GM19239 (cell line): ENCODE measurements around the gene DYSF.
"Not testable (repeated sequence)": the region's sequence is repeated elsewhere in the genome, so short reads cannot be mapped to it uniquely, and the experiment has no call there.

Source experiments
- DNase-seq: peaks from one replicate; pipeline ENCODE4 v3.0.0; 2011; ENCODE audit warnings: low spot score; ENCODE audit not compliant: insufficient read length
- FAIRE-seq: peaks from 2 replicates; lab custom pipeline; 2011; peaks lifted over from hg19 to GRCh38; lab: Jason Lieb, UNC

Gene DYSF

GRCh38 chr2:71629273-71629672, 175.9 kb downstream of the DYSF start:
- DNase-seq (no peak), FAIRE-seq (no peak)

GRCh38 chr2:71629771-71630453, 176.6 kb downstream of the DYSF start:
- DNase-seq (no peak), FAIRE-seq (no peak)

- DNase-seq: no peak
Observed at GRCh38 chr2:71630454-71631328, 177.3 kb downstream of the DYSF start.

GRCh38 chr2:71631411-71631931, 178.1 kb downstream of the DYSF start:
- DNase-seq (no peak), FAIRE-seq (no peak)

More at GRCh38 chr2:71630454-71631328, 177.3 kb downstream of the DYSF start:
- FAIRE-seq: no peak

- FAIRE-seq (no peak), DNase-seq (no peak)
Observed at GRCh38 chr2:71633086-71633485, 179.7 kb downstream of the DYSF start.

- no peak for FAIRE-seq
Observed at GRCh38 chr2:71634567-71634966, 181.2 kb downstream of the DYSF start.

GRCh38 chr2:71635798-71636197, 182.4 kb downstream of the DYSF start:
- DNase-seq (no peak), FAIRE-seq (no peak)

More at GRCh38 chr2:71634567-71634966, 181.2 kb downstream of the DYSF start:
- no peak for DNase-seq

GRCh38 chr2:71637168-71637567, 183.8 kb downstream of the DYSF start:
- FAIRE-seq (no peak), DNase-seq (no peak)

- FAIRE-seq (no peak), DNase-seq (no peak)
Observed at GRCh38 chr2:71637736-71638135, 184.4 kb downstream of the DYSF start.

- DNase-seq (no peak), FAIRE-seq (no peak)
Observed at GRCh38 chr2:71639735-71640134, 186.4 kb downstream of the DYSF start.

- DNase-seq (no peak), FAIRE-seq (no peak)
Observed at GRCh38 chr2:71640489-71640888, 187.1 kb downstream of the DYSF start.

- FAIRE-seq: no peak
Observed at GRCh38 chr2:71643674-71644357, 190.5 kb downstream of the DYSF start.

GRCh38 chr2:71646028-71646427, 192.7 kb downstream of the DYSF start:
- DNase-seq (no peak), FAIRE-seq (no peak)

More at GRCh38 chr2:71643674-71644357, 190.5 kb downstream of the DYSF start:
- DNase-seq: no peak

GRCh38 chr2:71647356-71647755, 194.0 kb downstream of the DYSF start:
- FAIRE-seq: no peak

GRCh38 chr2:71655498-71655897, 202.1 kb downstream of the DYSF start:
- FAIRE-seq (no peak), DNase-seq (no peak)

More at GRCh38 chr2:71647356-71647755, 194.0 kb downstream of the DYSF start:
- DNase-seq: no peak

- FAIRE-seq: not testable (repeated sequence)
Observed at GRCh38 chr2:71658256-71658655, 204.9 kb downstream of the DYSF start.

GRCh38 chr2:71658771-71659170, 205.4 kb downstream of the DYSF start:
- FAIRE-seq (no peak), DNase-seq (no peak)

More at GRCh38 chr2:71658256-71658655, 204.9 kb downstream of the DYSF start:
- DNase-seq: not testable (repeated sequence)

- no peak for FAIRE-seq
- DNase-seq: no peak
Observed at GRCh38 chr2:71659868-71660518, 206.6 kb downstream of the DYSF start.

- no peak for DNase-seq
- no peak for FAIRE-seq
Observed at GRCh38 chr2:71661782-71662181, 208.4 kb downstream of the DYSF start.
